Fibroblast of pulmonary artery (primary cell): ENCODE data around the gene HOXD13.
A peak's percentile ranks its signal among the peaks of the same experiment; 100 is the strongest.

Source experiments
- DNase-seq: peaks from one replicate; pipeline ENCODE4 v3.0.0-alpha.2; 2010; ENCODE audit warnings: low read depth
- H3K4me3 ChIP-seq: replicated peaks from 2 replicates; pipeline ENCODE4 v1.5.1; 2011; ENCODE audit warnings: low read depth, mild to moderate bottlenecking, control low read depth, low read length, moderate library complexity
- CTCF ChIP-seq: IDR thresholded peaks from 2 replicates; pipeline ENCODE4 v1.5.1; 2011; ENCODE audit warnings: mild to moderate bottlenecking, control low read depth, low read length, inconsistent platforms; ENCODE audit errors: missing control alignments

HOXD13 gene

GRCh38 chr2:176118601-176119339, 26.2 kb downstream of the HOXD13 start:
- no peak overlapping the region for H3K4me3 ChIP-seq
- TF ChIP-seq CTCF, result peak; percentile 29
- no peak for DNase-seq

- TF ChIP-seq CTCF, result no peak
- no peak overlapping the region for H3K4me3 ChIP-seq
Measured at GRCh38 chr2:176120364-176121189, 28.1 kb downstream of the HOXD13 start.

GRCh38 chr2:176121190-176122051, 28.9 kb downstream of the HOXD13 start:
- TF ChIP-seq CTCF, result no peak
- DNase-seq, result no peak
- H3K4me3 ChIP-seq, result no peak overlapping the region

More at GRCh38 chr2:176120364-176121189, 28.1 kb downstream of the HOXD13 start:
- DNase-seq, result no peak

- H3K4me3 ChIP-seq, result no peak overlapping the region
- DNase-seq, result no peak
- no peak for TF ChIP-seq CTCF
Measured at GRCh38 chr2:176122052-176122682, 29.6 kb downstream of the HOXD13 start.

- no peak for DNase-seq
- H3K4me3 ChIP-seq, result no peak within 1 kb of the TSS
- TF ChIP-seq CTCF, result no peak
Measured at GRCh38 chr2:176122683-176123410, 30.3 kb downstream of the HOXD13 start, which contains the start of gene HOXD9. HOXD9 (plus strand) TSS chr2:176122719; CDS start chr2:176122769, 50 bp downstream.
